GM12878 (cell line): ENCODE results near the gene F2. TPM values are rescaled to one million over a fixed set of nuclear protein-coding genes. Genes with fewer than 3 reads are reported as not detected.

Experiments
- ATAC-seq: fragments of 200-7000 bp; cut with Tn5 transposase; 3 replicates; pipeline ENCODE4 v1.9.1; 2020; ENCODE audit warnings: mild to moderate bottlenecking, moderate library complexity
- BruUV-seq: library from RNA; stranded (reverse); fragments of 400-500 nt; replicated peaks from 2 replicates; lab custom pipeline; 2021; lab: Mats Ljungman, UMichigan
- CTCF ChIA-PET: fragments of 300-600 bp; sonication (Branson Sonifier 250); formaldehyde crosslinking; extraction: SDS; loops from one replicate; lab custom pipeline; 2021; ENCODE audit warnings: inconsistent platforms; lab: Yijun Ruan, JAX
- POLR2A ChIA-PET: fragments of 350-600 bp; formaldehyde crosslinking; extraction: SDS; loops from one replicate; lab custom pipeline; 2021; ENCODE audit warnings: inconsistent platforms; lab: Charles Lee
- RAD21 ChIA-PET: fragments of 300-600 bp; sonication (Branson Sonifier 250); formaldehyde crosslinking; loops from one replicate; lab custom pipeline; 2023; ENCODE audit warnings: antibody characterized with exemption; ENCODE audit not compliant: unreplicated experiment; lab: Charles Lee
- SMC1A ChIA-PET: fragments of 300-600 bp; sonication (Branson Sonifier 250); formaldehyde crosslinking; loops from one replicate; lab custom pipeline; 2023; ENCODE audit not compliant: unreplicated experiment, uncharacterized antibody; lab: Charles Lee
- DNase-seq: peaks from one replicate; pipeline ENCODE4 v3.0.0-alpha.2; 2011; ENCODE audit warnings: low read depth, low spot score
- FAIRE-seq: peaks from 3 replicates; lab custom pipeline; 2011; peaks lifted over from hg19 to GRCh38; lab: Jason Lieb, UNC
- H2AFZ ChIP-seq: 2 replicates; pipeline ENCODE4 v1.6.0; 2011; ENCODE audit warnings: low read depth, low read length, control low read depth; ENCODE audit not compliant: control insufficient read depth
- H3K27ac ChIP-seq: 2 replicates; pipeline ENCODE4 v1.5.1; 2011; ENCODE audit warnings: control low read depth; ENCODE audit not compliant: control insufficient read depth, insufficient read depth
- H3K27me3 ChIP-seq, 2 experiments: replicated peaks in 1 of 2; 2 replicates each; pipeline versions ENCODE4 v1.6.0 to v1.6.1; 2011; ENCODE audit warnings: low read length in 1 of 2; ENCODE audit not compliant: control insufficient read depth in 2 of 2, insufficient read depth in 2 of 2
- H3K36me3 ChIP-seq, 2 experiments: 2 replicates each; pipeline ENCODE4 v1.5.1; 2011; ENCODE audit warnings: low read length in 1 of 2; ENCODE audit not compliant: control insufficient read depth in 2 of 2, insufficient read depth in 2 of 2
- H3K4me1 ChIP-seq: 2 replicates; pipeline ENCODE4 v1.6.1; 2011; ENCODE audit warnings: mild to moderate bottlenecking, low read length, moderate library complexity, mixed read lengths; ENCODE audit not compliant: control insufficient read depth, insufficient read depth
- H3K4me2 ChIP-seq: 2 replicates; pipeline ENCODE4 v1.6.0; 2011; ENCODE audit warnings: control low read depth; ENCODE audit not compliant: control insufficient read depth, insufficient read depth
- H3K4me3 ChIP-seq: fragments of 200-600 bp; sonication (generic); 2 replicates; pipeline ENCODE4 v1.5.1; 2016
- H3K79me2 ChIP-seq: 2 replicates; pipeline ENCODE4 v1.6.0; 2011; ENCODE audit warnings: low read length; ENCODE audit not compliant: control insufficient read depth, insufficient read depth
- H3K9ac ChIP-seq: 2 replicates; pipeline ENCODE4 v1.8.0; 2011; ENCODE audit warnings: low read length, control low read depth, mixed read lengths; ENCODE audit not compliant: control insufficient read depth, insufficient read depth
- H3K9me3 ChIP-seq: replicated peaks from 3 replicates; pipeline ENCODE4 v1.5.1; 2011; ENCODE audit warnings: mild to moderate bottlenecking, low read length; ENCODE audit not compliant: control insufficient read depth, insufficient read depth
- H4K20me1 ChIP-seq: 2 replicates; pipeline ENCODE4 v1.6.0; 2011; ENCODE audit not compliant: control insufficient read depth, insufficient read depth
- ASH2L ChIP-seq: fragments of 300-600, 200-600 bp; sonication (generic); IDR thresholded peaks from 2 replicates; pipeline ENCODE4 v1.6.1; 2017; ENCODE audit warnings: low read depth, mild to moderate bottlenecking, borderline replicate concordance
- BACH1 ChIP-seq: fragments of 450-650 bp; IDR thresholded peaks from 2 replicates; pipeline ENCODE4 v1.6.1; 2017; ENCODE audit warnings: mild to moderate bottlenecking, borderline replicate concordance
- BMI1 ChIP-seq: fragments of 450-650 bp; IDR thresholded peaks from 2 replicates; pipeline ENCODE4 v1.6.1; 2016; ENCODE audit warnings: mild to moderate bottlenecking, moderate library complexity, borderline replicate concordance
- CHD1 ChIP-seq: IDR thresholded peaks from 2 replicates; pipeline ENCODE4 v1.6.1; 2012; ENCODE audit warnings: low read depth, low read length, improper control_type of control experiment
- ELK1 ChIP-seq: IDR thresholded peaks from 2 replicates; pipeline ENCODE4 v1.6.1; 2012; ENCODE audit warnings: low read depth, low read length, improper control_type of control experiment
- FOS ChIP-seq: IDR thresholded peaks from 3 replicates; pipeline ENCODE4 v1.6.1; 2011; ENCODE audit warnings: borderline replicate concordance; ENCODE audit not compliant: insufficient read length; ENCODE audit errors: extremely low read depth
- MYC ChIP-seq: IDR thresholded peaks from 2 replicates; pipeline ENCODE4 v1.6.1; 2011; ENCODE audit warnings: mild to moderate bottlenecking, low read length, moderate library complexity, inconsistent platforms; ENCODE audit not compliant: insufficient read depth, insufficient replicate concordance, insufficient read length, severe bottlenecking
- NR2C1 ChIP-seq: fragments of 450-650 bp; IDR thresholded peaks from 2 replicates; pipeline ENCODE4 v1.6.1; 2017; ENCODE audit warnings: antibody characterized with exemption, mild to moderate bottlenecking, moderate library complexity
- PAX8 ChIP-seq: fragments of 450-650 bp; IDR thresholded peaks from 2 replicates; pipeline ENCODE4 v1.6.1; 2017; ENCODE audit warnings: mild to moderate bottlenecking, moderate library complexity
- PBX3 ChIP-seq: IDR thresholded peaks from 2 replicates; pipeline ENCODE4 v1.6.1; 2011; ENCODE audit warnings: mild to moderate bottlenecking, low read depth, low read length, moderate library complexity; ENCODE audit not compliant: insufficient replicate concordance
- RUNX3 ChIP-seq: IDR thresholded peaks from 2 replicates; pipeline ENCODE4 v1.6.1; 2012; ENCODE audit warnings: low read length, inconsistent platforms
- TCF12 ChIP-seq: IDR thresholded peaks from 2 replicates; pipeline ENCODE4 v1.6.1; 2011; ENCODE audit warnings: low read depth, mild to moderate bottlenecking, low read length
- ZBED1 ChIP-seq: IDR thresholded peaks from 2 replicates; pipeline ENCODE4 v1.6.1; 2016; ENCODE audit warnings: borderline replicate concordance
- ZNF207 ChIP-seq: fragments of 450-650 bp; IDR thresholded peaks from 2 replicates; pipeline ENCODE4 v1.6.1; 2014; ENCODE audit warnings: antibody characterized with exemption, mild to moderate bottlenecking, borderline replicate concordance
- ZNF24 ChIP-seq: fragments of 450-650 bp; IDR thresholded peaks from 2 replicates; pipeline ENCODE4 v1.6.1; 2017; ENCODE audit warnings: antibody characterized with exemption, mild to moderate bottlenecking
- WGBS: methylation state at CpG from one replicate; pipeline ENCODE4 v1.1.6; 2016; ENCODE audit warnings: low lambda C conversion rate; ENCODE audit not compliant: insufficient replicate concordance, insufficient coverage; ENCODE audit errors: missing lambda C conversion rate; 5-methylcytosine and 5-hydroxymethylcytosine counted together
- in situ Hi-C: fragments of 300-500 bp; cut with MboI; formaldehyde crosslinking; loops from 9 replicates; pipeline ENCODE4 v1.14.3; 2018; ENCODE audit warnings: mixed read lengths
- intact Hi-C: fragments of 100-400 bp; cut with micrococcal nuclease; formaldehyde crosslinking; loops from one replicate; pipeline ENCODE4 v1.14.2; 2022; ENCODE audit not compliant: unreplicated experiment
- polyA plus RNA-seq, 11 experiments: library from polyadenylated mRNA; depleted of rRNA in 4 of 11; unstranded in 6 of 11; stranded (reverse) in 5 of 11; fragments of >200 nt; fragmentation: Nextera tagmentation in 4 of 11; fragmentation: Illumina TruSeq in 1 of 11; extraction: Ambion mirVana in 4 of 11; extraction: Trizol in 1 of 11; gene quantifications; 1 replicate in 1 of 11; 2 replicates in 10 of 11; pipeline versions ENCODE4 v1.2.1 to v1.2.3, GENCODE V29; 2011 to 2016; ENCODE audit warnings: inconsistent platforms in 2 of 11, missing spikeins in 2 of 11, low read depth in 1 of 11
- total RNA-seq, 4 experiments: library from RNA; depleted of rRNA in 3 of 4; stranded (reverse); fragments of >200 nt in 3 of 4; fragmentation: Illumina TruSeq in 1 of 4; extraction: Trizol in 1 of 4; gene quantifications; 2 replicates each; pipeline versions ENCODE4 v1.2.1 to v1.2.3, GENCODE V29; 2013 to 2021
- TF ChIP-seq, protein P1 (sequence below): fragments of 150-350 bp; IDR thresholded peaks from 2 replicates; pipeline ENCODE4 v1.6.1; 2016; ENCODE audit warnings: low read depth, low read length
- TF ChIP-seq, protein P2 (sequence below): fragments of 450-650 bp; IDR thresholded peaks from 2 replicates; pipeline ENCODE4 v1.6.1; 2017; ENCODE audit warnings: mild to moderate bottlenecking, low read depth, inconsistent platforms; ENCODE audit not compliant: poor library complexity, severe bottlenecking

F2 gene
- total and polyA plus RNA-seq, 10 of the 15 experiments (the other 5 are each of a cell fraction or from before 2014, with no cell fraction given), result 0.23 to 0.72 TPM; not detected in 8

DNA sequence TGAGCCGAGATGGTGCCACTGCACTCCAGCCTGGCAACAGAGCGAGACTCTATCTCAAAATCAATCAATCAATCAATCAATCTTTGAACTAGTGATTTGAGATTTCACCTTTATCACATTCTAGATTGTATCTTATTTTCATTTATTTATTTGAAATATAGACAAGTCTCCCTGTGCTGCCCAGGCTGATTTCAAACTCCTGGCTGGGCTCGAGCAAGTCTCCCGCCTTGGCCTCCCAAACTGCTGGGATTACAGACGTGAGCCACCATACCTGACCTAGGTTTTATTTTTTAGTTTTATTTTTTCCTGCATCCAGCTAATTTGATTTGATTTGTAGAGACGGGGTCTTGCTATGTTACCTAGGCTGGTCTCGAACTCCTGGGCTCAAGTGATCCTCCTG, 17.1 kb downstream of the F2 start (continued):
- TF ChIP-seq ELK1 (no peak), RUNX3 (no peak), ZNF207 (no peak), MYC (no peak)

GRCh38 chr11:46736615-46737014, 17.6 kb downstream of the F2 start:
- ChIA-PET CTCF (no interaction called here), SMC1A (no interaction called here), RAD21 (no interaction called here), POLR2A (no interaction called here)
- H3K36me3 ChIP-seq, result peaks cover 1 to 6% of the 10 kb centered on the region in 2 experiments; a peak in 2 of 4 replicates
- no peak overlapping the region for H3K4me2 ChIP-seq
- FAIRE-seq (no peak), ATAC-seq (no peak), DNase-seq (no peak)
- H3K27me3 ChIP-seq, result no peaks in the 10 kb centered on the region
- no peak overlapping the region for H2AFZ ChIP-seq
- intact Hi-C loops (no loop called here), in situ Hi-C loops (no loop called here)
- no peak overlapping the region for H3K9ac ChIP-seq
- H3K79me2 ChIP-seq, result no peaks in the 10 kb centered on the region
- BruUV-seq, result no TSS peak
- no peaks in the 10 kb centered on the region for H3K4me1 ChIP-seq
- H4K20me1 ChIP-seq, result no peaks in the 10 kb centered on the region
- H3K27ac ChIP-seq, result no peak overlapping the region
- no peak overlapping the region for H3K4me3 ChIP-seq
- H3K9me3 ChIP-seq, result no peaks in the 10 kb centered on the region
- 81% methylated on average over 5 of the region's 5 CpGs for WGBS
- TF ChIP-seq, protein P1, sequence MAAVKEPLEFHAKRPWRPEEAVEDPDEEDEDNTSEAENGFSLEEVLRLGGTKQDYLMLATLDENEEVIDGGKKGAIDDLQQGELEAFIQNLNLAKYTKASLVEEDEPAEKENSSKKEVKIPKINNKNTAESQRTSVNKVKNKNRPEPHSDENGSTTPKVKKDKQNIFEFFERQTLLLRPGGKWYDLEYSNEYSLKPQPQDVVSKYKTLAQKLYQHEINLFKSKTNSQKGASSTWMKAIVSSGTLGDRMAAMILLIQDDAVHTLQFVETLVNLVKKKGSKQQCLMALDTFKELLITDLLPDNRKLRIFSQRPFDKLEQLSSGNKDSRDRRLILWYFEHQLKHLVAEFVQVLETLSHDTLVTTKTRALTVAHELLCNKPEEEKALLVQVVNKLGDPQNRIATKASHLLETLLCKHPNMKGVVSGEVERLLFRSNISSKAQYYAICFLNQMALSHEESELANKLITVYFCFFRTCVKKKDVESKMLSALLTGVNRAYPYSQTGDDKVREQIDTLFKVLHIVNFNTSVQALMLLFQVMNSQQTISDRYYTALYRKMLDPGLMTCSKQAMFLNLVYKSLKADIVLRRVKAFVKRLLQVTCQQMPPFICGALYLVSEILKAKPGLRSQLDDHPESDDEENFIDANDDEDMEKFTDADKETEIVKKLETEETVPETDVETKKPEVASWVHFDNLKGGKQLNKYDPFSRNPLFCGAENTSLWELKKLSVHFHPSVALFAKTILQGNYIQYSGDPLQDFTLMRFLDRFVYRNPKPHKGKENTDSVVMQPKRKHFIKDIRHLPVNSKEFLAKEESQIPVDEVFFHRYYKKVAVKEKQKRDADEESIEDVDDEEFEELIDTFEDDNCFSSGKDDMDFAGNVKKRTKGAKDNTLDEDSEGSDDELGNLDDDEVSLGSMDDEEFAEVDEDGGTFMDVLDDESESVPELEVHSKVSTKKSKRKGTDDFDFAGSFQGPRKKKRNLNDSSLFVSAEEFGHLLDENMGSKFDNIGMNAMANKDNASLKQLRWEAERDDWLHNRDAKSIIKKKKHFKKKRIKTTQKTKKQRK, result no peak
- no peak for TF ChIP-seq ASH2L
- TF ChIP-seq, protein P2, sequence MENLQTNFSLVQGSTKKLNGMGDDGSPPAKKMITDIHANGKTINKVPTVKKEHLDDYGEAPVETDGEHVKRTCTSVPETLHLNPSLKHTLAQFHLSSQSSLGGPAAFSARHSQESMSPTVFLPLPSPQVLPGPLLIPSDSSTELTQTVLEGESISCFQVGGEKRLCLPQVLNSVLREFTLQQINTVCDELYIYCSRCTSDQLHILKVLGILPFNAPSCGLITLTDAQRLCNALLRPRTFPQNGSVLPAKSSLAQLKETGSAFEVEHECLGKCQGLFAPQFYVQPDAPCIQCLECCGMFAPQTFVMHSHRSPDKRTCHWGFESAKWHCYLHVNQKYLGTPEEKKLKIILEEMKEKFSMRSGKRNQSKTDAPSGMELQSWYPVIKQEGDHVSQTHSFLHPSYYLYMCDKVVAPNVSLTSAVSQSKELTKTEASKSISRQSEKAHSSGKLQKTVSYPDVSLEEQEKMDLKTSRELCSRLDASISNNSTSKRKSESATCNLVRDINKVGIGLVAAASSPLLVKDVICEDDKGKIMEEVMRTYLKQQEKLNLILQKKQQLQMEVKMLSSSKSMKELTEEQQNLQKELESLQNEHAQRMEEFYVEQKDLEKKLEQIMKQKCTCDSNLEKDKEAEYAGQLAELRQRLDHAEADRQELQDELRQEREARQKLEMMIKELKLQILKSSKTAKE, result no peak
- TF ChIP-seq ZNF24, result no peak
- no peak for TF ChIP-seq NR2C1
- no peak for TF ChIP-seq FOS
- no peak for TF ChIP-seq BACH1
- no peak for TF ChIP-seq PAX8
- TF ChIP-seq CHD1, result no peak
- no peak for TF ChIP-seq TCF12
- no peak for TF ChIP-seq ZBED1
- no peak for TF ChIP-seq BMI1
- TF ChIP-seq PBX3, result no peak
